K562 (cell line): ENCODE measurements around the gene EPN2. TPM values are rescaled to one million over a fixed set of nuclear protein-coding genes. Genes with fewer than 3 reads are reported as not detected.

Experiments
- ATAC-seq: fragments of 200-7000 bp; cut with Tn5 transposase; 3 replicates; pipeline ENCODE4 v1.9.1; 2020; ENCODE audit warnings: moderate library complexity
- BruUV-seq: library from RNA; stranded (reverse); fragments of 400-500 nt; replicated peaks from 2 replicates; lab custom pipeline; 2021; lab: Mats Ljungman, UMichigan
- CTCF ChIA-PET: fragments of 300-600 bp; formaldehyde crosslinking; extraction: SDS; loops from one replicate; lab custom pipeline; 2021; ENCODE audit warnings: low intra/inter-chr PET ratio; lab: Yijun Ruan, JAX
- POLR2A ChIA-PET: fragments of 300-600, 350-650 bp; sonication (Branson Sonifier 250); formaldehyde crosslinking; extraction: SDS; loops from one replicate; lab custom pipeline; 2021; ENCODE audit warnings: antibody characterized with exemption, inconsistent platforms; lab: Yijun Ruan, JAX
- DNase-seq, 4 experiments: peaks; one replicate each; pipeline versions ENCODE4 v3.0.0 to v3.0.0-alpha.2; 2011 to 2018; ENCODE audit warnings: low spot score in 3 of 4, mixed read lengths in 3 of 4; ENCODE audit errors: extremely low read depth in 1 of 4
- FAIRE-seq: peaks from 2 replicates; lab custom pipeline; 2011; peaks lifted over from hg19 to GRCh38; lab: Jason Lieb, UNC
- H2AFZ ChIP-seq: 2 replicates; pipeline ENCODE4 v1.6.0; 2011; ENCODE audit warnings: low read depth, low read length, control low read depth, inconsistent platforms
- H3K27ac ChIP-seq: fragments of 200-600 bp; 3 replicates; pipeline ENCODE4 v1.8.0; 2011; ENCODE audit warnings: low read depth, mild to moderate bottlenecking, control low read depth, inconsistent platforms, low read length, moderate library complexity, mixed read lengths; ENCODE audit errors: extremely low read depth
- H3K27me3 ChIP-seq, 2 experiments: fragments of 300-600 bp in 1 of 2; 2 replicates in 1 of 2; 3 replicates in 1 of 2; pipeline versions ENCODE4 v1.6.0 to v1.8.0; 2011; ENCODE audit warnings: inconsistent platforms in 2 of 2, low read length in 2 of 2, mild to moderate bottlenecking in 1 of 2, mixed read lengths in 1 of 2, moderate library complexity in 1 of 2; ENCODE audit not compliant: control insufficient read depth in 2 of 2, insufficient read depth in 2 of 2
- H3K36me3 ChIP-seq: fragments of 300-600 bp; 3 replicates; pipeline ENCODE4 v1.8.0; 2011; ENCODE audit warnings: mild to moderate bottlenecking, low read length, inconsistent platforms; ENCODE audit not compliant: control insufficient read depth, insufficient read depth
- H3K4me1 ChIP-seq, 2 experiments: fragments of 200-600 bp in 1 of 2; replicated peaks in 1 of 2; 2 replicates in 1 of 2; 3 replicates in 1 of 2; pipeline versions ENCODE4 v1.5.1 to v1.8.0; 2011; ENCODE audit warnings: inconsistent platforms in 2 of 2, low read length in 2 of 2, mild to moderate bottlenecking in 1 of 2, mixed read lengths in 1 of 2, moderate library complexity in 1 of 2; ENCODE audit not compliant: control insufficient read depth in 2 of 2, insufficient read depth in 2 of 2
- H3K4me2 ChIP-seq: 2 replicates; pipeline ENCODE4 v1.6.1; 2011; ENCODE audit warnings: low read length, control low read depth, inconsistent platforms, mixed read lengths; ENCODE audit not compliant: insufficient read depth
- H3K4me3 ChIP-seq: fragments of 200-600 bp; sonication (generic), shearing (Covaris generic); 2 replicates; pipeline ENCODE4 v1.5.1; 2016; ENCODE audit warnings: control low read depth, inconsistent platforms
- H3K79me2 ChIP-seq: fragments of 200-600 bp; 3 replicates; pipeline ENCODE4 v1.8.0; 2011; ENCODE audit warnings: low read length, inconsistent platforms; ENCODE audit not compliant: control insufficient read depth, insufficient read depth
- H3K9ac ChIP-seq, 2 experiments: 2 replicates each; pipeline versions ENCODE4 v1.6.0 to v1.6.1; 2011; ENCODE audit warnings: low read depth in 2 of 2, low read length in 2 of 2, control low read depth in 1 of 2, inconsistent platforms in 1 of 2, mild to moderate bottlenecking in 1 of 2, mixed read lengths in 1 of 2; ENCODE audit not compliant: insufficient read depth in 1 of 2
- H3K9me1 ChIP-seq: one replicate; pipeline ENCODE4 v1.6.0; 2011; ENCODE audit warnings: inconsistent platforms, mild to moderate bottlenecking, low read length, moderate library complexity; ENCODE audit not compliant: control insufficient read depth, insufficient read depth
- H3K9me3 ChIP-seq: replicated peaks from 2 replicates; pipeline ENCODE4 v1.5.1; 2011; ENCODE audit warnings: low read depth, low read length, inconsistent platforms; ENCODE audit not compliant: control insufficient read depth, insufficient read depth
- H4K20me1 ChIP-seq: replicated peaks from 2 replicates; pipeline ENCODE4 v1.6.1; 2011; ENCODE audit warnings: low read length, inconsistent platforms, mixed read lengths; ENCODE audit not compliant: control insufficient read depth, insufficient read depth
- ATF7 ChIP-seq: fragments of 450-650 bp; IDR thresholded peaks from 2 replicates; pipeline ENCODE4 v1.7.1; 2014; ENCODE audit warnings: mild to moderate bottlenecking, moderate library complexity
- CBX8 ChIP-seq: fragments of 200-600 bp; sonication (generic); IDR thresholded peaks from 2 replicates; pipeline ENCODE4 v1.6.1; 2012; ENCODE audit warnings: borderline replicate concordance, mixed run types, low read depth, mild to moderate bottlenecking, moderate library complexity, mixed read lengths, low read length, control low read depth, inconsistent platforms; ENCODE audit not compliant: poor library complexity, severe bottlenecking; ENCODE audit errors: extremely low read depth
- CHAMP1 ChIP-seq: fragments of 450-650 bp; IDR thresholded peaks from 2 replicates; pipeline ENCODE4 v1.6.1; 2016; ENCODE audit warnings: mild to moderate bottlenecking
- EGR1 ChIP-seq: fragments of 450-650 bp; conservative IDR thresholded peaks from 2 replicates; pipeline ENCODE4 v1.6.1; 2017; ENCODE audit warnings: mild to moderate bottlenecking
- EZH2 ChIP-seq: IDR thresholded peaks from 2 replicates; pipeline ENCODE4 v1.6.1; 2012; ENCODE audit warnings: low read depth, mild to moderate bottlenecking, inconsistent platforms, low read length, borderline replicate concordance
- HDAC1 ChIP-seq, 2 experiments: fragments of 450-650 bp; IDR thresholded peaks; 2 replicates each; pipeline ENCODE4 v1.6.1; 2016 to 2017; ENCODE audit warnings: inconsistent platforms in 1 of 2, mild to moderate bottlenecking in 1 of 2, moderate library complexity in 1 of 2
- MTA3 ChIP-seq: fragments of 450-650 bp; formaldehyde crosslinking; IDR thresholded peaks from 2 replicates; pipeline ENCODE4 v1.6.1; 2017; ENCODE audit warnings: mild to moderate bottlenecking, borderline replicate concordance
- NONO ChIP-seq, 2 experiments: fragments of 200-400 bp in 1 of 2; fragments of 450-650 bp in 1 of 2; formaldehyde crosslinking in 1 of 2; IDR thresholded peaks; 2 replicates each; pipeline ENCODE4 v1.6.1; 2017; ENCODE audit warnings: low read depth in 2 of 2, mild to moderate bottlenecking in 2 of 2, moderate library complexity in 2 of 2, low read length in 1 of 2
- PCBP1 ChIP-seq: fragments of 200-400 bp; formaldehyde crosslinking; IDR thresholded peaks from 2 replicates; pipeline ENCODE4 v1.6.1; 2018; ENCODE audit warnings: mild to moderate bottlenecking, low read depth, low read length; ENCODE audit not compliant: poor library complexity, severe bottlenecking
- PHF8 ChIP-seq: fragments of 200-600 bp; sonication (generic); IDR thresholded peaks from 2 replicates; pipeline ENCODE4 v1.6.1; 2012; ENCODE audit warnings: mixed run types, mild to moderate bottlenecking, inconsistent platforms, low read length, moderate library complexity, borderline replicate concordance
- POLR2AphosphoS5 ChIP-seq: IDR thresholded peaks from 2 replicates; pipeline ENCODE4 v1.6.1; 2011; ENCODE audit warnings: mild to moderate bottlenecking, low read depth, low read length, moderate library complexity; ENCODE audit not compliant: control insufficient read depth, insufficient read depth
- POLR2G ChIP-seq: fragments of 200-400 bp; formaldehyde crosslinking; IDR thresholded peaks from 2 replicates; pipeline ENCODE4 v1.6.1; 2017; ENCODE audit warnings: low read depth, mild to moderate bottlenecking, antibody characterized with exemption, low read length, moderate library complexity
- RB1 ChIP-seq: fragments of 450-650 bp; IDR thresholded peaks from 2 replicates; pipeline ENCODE4 v1.6.1; 2017; ENCODE audit warnings: low read depth, mild to moderate bottlenecking
- SIN3A ChIP-seq, 2 experiments: fragments of 150-350 bp in 1 of 2; IDR thresholded peaks; 2 replicates each; pipeline ENCODE4 v1.6.1; 2011 to 2016; ENCODE audit warnings: borderline replicate concordance in 2 of 2, low read depth in 2 of 2, low read length in 2 of 2, mild to moderate bottlenecking in 2 of 2, moderate library complexity in 2 of 2; ENCODE audit not compliant: control insufficient read depth in 1 of 2
- SRSF9 ChIP-seq: fragments of 200-400 bp; formaldehyde crosslinking; IDR thresholded peaks from 2 replicates; pipeline ENCODE4 v1.6.1; 2017; ENCODE audit warnings: low read depth, low read length, borderline replicate concordance
- TAF1 ChIP-seq: IDR thresholded peaks from 2 replicates; pipeline ENCODE4 v1.6.1; 2011; ENCODE audit warnings: mild to moderate bottlenecking, low read length, moderate library complexity; ENCODE audit not compliant: insufficient read depth, control insufficient read depth, severe bottlenecking; ENCODE audit errors: extremely low read depth
- ZNF3 ChIP-seq: fragments of 250-450 bp; sonication (Bioruptor Pico); IDR thresholded peaks from 2 replicates; pipeline ENCODE4 v1.5.0; 2021; ENCODE audit warnings: mild to moderate bottlenecking, moderate library complexity
- WGBS: fragments of 100-300 bp; shearing (Covaris generic); methylation state at CpG from one replicate; pipeline ENCODE4 v1.1.6; 2016; ENCODE audit warnings: low coverage, mixed read lengths; ENCODE audit not compliant: insufficient coverage; ENCODE audit errors: missing lambda C conversion rate; 5-methylcytosine and 5-hydroxymethylcytosine counted together
- in situ Hi-C: fragments of 300-500 bp; cut with MboI; formaldehyde crosslinking; loops from 4 replicates; pipeline ENCODE4 v1.15.0; 2018; ENCODE audit warnings: inconsistent platforms, mixed read lengths
- intact Hi-C: fragments of 100-400 bp; cut with micrococcal nuclease; formaldehyde crosslinking; loops from 2 replicates; pipeline ENCODE4 v1.14.2; 2022
- polyA plus RNA-seq, 8 experiments: library from polyadenylated mRNA; depleted of rRNA in 4 of 8; stranded (reverse) in 5 of 8; unstranded in 3 of 8; fragments of >200 nt; fragmentation: Nextera tagmentation in 2 of 8; fragmentation: Illumina TruSeq in 1 of 8; extraction: Ambion mirVana in 2 of 8; extraction: Trizol in 1 of 8; gene quantifications; 2 replicates each; pipeline versions ENCODE4 v1.2.1 to v1.2.3, GENCODE V29; 2011 to 2014; ENCODE audit warnings: inconsistent platforms in 1 of 8, missing spikeins in 1 of 8
- total RNA-seq, 7 experiments: library from RNA; depleted of rRNA in 6 of 7; stranded (reverse); fragments of >200 nt in 6 of 7; fragmentation: Illumina TruSeq in 2 of 7; extraction: Trizol in 2 of 7; gene quantifications; 2 replicates each; pipeline versions ENCODE4 v1.2.1 to v1.2.3, GENCODE V29; 2011 to 2021; ENCODE audit warnings: low replicate concordance in 1 of 7

Gene EPN2
- total and polyA plus RNA-seq, 9 of the 15 experiments (the other 6 are each of a cell fraction or from before 2014, with no cell fraction given): 1.0 to 12.9 (median 8.9) TPM

GRCh38 chr17:19237389-19238166 lies 412 bp downstream of the EPN2 start:
- peak overlapping the region; percentile 82 for H2AFZ ChIP-seq
- peak in 3 of 4 experiments; percentile 25 to 65 (median 64) for DNase-seq
- 0% methylated on average over 12 of the region's 60 CpGs for WGBS
- H3K4me3 ChIP-seq: peak overlapping the region; percentile 84
- peak; percentile 92 for ATAC-seq
- no peaks in the 10 kb centered on the region for H3K9me1 ChIP-seq
- ChIA-PET POLR2A (interaction anchor here (0.5 to 2.3 kb wide), 2 partner anchors 11 to 1437 kb away, joined by 3 to 16 read pairs; no protein-coding TSS in a partner anchor), CTCF (no interaction called here)
- no peak for FAIRE-seq
- H3K27me3 ChIP-seq: no peaks in the 10 kb centered on the region
- in situ Hi-C loops (no loop called here), intact Hi-C loops (no loop called here)
- H3K9me3 ChIP-seq: no peaks in the 10 kb centered on the region
- BruUV-seq: no TSS peak
- H3K36me3 ChIP-seq: 0 out of 3 replicates have a peak, but pooled peaks cover 3% of the 10 kb centered on the region
- H3K79me2 ChIP-seq: peaks cover 23% of the 10 kb centered on the region
- no peaks in the 10 kb centered on the region for H4K20me1 ChIP-seq
- H3K27ac ChIP-seq: peak overlapping the region; percentile 69
- peaks cover 9 to 11% of the 10 kb centered on the region in 2 experiments for H3K4me1 ChIP-seq
- H3K9ac ChIP-seq: peak overlapping the region; percentile 81 to 98
- peak overlapping the region; percentile 84 for H3K4me2 ChIP-seq
- TF ChIP-seq TAF1 (peak; percentile 45), NONO (IDR thresholded peaks at IDR 0.05; ENCODE audit: low read depth in 2 of 2, low read length in 1 of 2) (0 out of 4 replicates have a peak, but pooled peaks of 1 of the 2 experiments have one; percentile 38), SIN3A (IDR thresholded peaks at IDR 0.05; ENCODE audit: borderline replicate concordance in 2 of 2, control insufficient read depth in 1 of 2, low read depth in 2 of 2, low read length in 2 of 2) (peak in 1 of 2 experiments; percentile 26; a peak in 1 of 4 replicates), POLR2G (peak; percentile 75), CBX8 (no peak), ZNF3 (no peak), ATF7 (0 out of 2 replicates have a peak, but pooled peaks have one; percentile 29), HDAC1 (IDR thresholded peaks at IDR 0.05) (0 out of 4 replicates have a peak, but pooled peaks of 1 of the 2 experiments have one; percentile 19), PHF8 (peak; percentile 45; the same call in 1 of the 2 replicates), POLR2AphosphoS5 (no peak), CHAMP1 (no peak), PCBP1 (peak; percentile 31), EZH2 (no peak), SRSF9 (no peak), RB1 (0 out of 2 replicates have a peak, but pooled peaks have one; percentile 48), MTA3 (peak; percentile 36; the same call in 1 of the 2 replicates), EGR1 (peak; percentile 48)
